Activated gamma-delta T cell treated with anti-CD3 and anti-CD28 coated beads, Interleukin-2, amount 50 U/mL, for 16 hours (primary cell): ENCODE measurements around the gene IP6K2.
A peak's percentile ranks its signal among the peaks of the same experiment; 100 is the strongest.

ENCODE experiments used
- DNase-seq: peaks from one replicate; pipeline ENCODE4 v3.0.0-alpha.2; 2020; ENCODE audit warnings: low read depth

Gene IP6K2

GRCh38 chr3:48688737-48689075 lies 28.3 kb downstream of the IP6K2 start:
- DNase-seq, result no peak

DNA sequence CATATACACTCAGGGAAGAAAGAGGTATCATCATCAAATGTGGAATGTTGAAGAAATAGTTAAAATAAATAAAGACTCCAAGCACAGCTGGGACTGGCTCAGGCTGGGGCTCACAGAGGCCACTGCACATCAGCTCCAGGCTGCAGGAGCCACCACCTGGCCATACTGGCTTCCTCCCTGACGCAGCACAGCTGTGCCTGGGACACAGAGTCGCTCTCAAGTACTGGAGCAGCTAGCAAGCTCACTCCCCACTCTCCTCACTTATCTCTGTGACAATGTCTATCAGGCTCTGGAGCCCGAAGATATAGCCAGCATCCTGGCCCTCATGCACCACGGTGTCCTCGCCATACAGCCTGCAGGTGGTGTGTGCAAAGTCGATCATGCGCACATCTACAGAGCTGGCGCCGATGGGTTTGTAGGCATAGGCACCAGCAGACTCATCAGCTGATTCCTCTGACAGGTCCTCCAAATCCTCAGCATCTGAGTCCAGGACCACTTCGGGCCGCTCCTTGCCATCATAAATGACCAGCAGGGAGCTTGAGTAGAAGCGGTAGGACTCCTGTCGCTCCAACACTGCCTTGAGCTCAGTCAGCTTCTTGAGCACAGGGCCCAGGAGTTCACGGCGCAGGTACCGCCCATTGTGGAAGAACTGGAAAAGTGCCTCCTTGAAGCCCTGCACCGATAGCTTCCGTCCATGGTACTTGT lies 28.8 kb downstream of the IP6K2 start:
- no peak for DNase-seq

DNA sequence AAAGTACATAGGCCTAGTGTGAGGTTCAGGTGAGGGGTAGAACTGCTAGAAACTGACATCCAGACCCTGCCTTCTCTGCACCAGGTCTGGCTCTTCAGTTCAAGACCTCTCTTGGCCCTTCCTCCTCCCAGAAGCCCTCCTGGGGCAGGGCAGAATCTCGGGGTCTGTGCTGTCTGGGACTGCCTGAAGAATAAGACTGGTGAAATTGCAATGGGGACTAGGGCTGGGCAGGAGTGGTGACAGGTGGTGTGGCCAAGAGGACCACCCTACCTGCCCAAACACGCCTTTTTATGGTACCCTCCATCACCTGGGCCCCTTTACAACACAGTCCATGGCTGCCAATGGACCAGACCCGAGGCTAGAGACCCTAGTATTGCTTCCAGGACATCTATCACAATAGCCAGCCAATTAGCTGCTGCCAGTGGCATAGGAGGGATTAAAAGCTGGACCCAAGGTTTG lies 29.8 kb downstream of the IP6K2 start:
- DNase-seq, result no peak

DNA sequence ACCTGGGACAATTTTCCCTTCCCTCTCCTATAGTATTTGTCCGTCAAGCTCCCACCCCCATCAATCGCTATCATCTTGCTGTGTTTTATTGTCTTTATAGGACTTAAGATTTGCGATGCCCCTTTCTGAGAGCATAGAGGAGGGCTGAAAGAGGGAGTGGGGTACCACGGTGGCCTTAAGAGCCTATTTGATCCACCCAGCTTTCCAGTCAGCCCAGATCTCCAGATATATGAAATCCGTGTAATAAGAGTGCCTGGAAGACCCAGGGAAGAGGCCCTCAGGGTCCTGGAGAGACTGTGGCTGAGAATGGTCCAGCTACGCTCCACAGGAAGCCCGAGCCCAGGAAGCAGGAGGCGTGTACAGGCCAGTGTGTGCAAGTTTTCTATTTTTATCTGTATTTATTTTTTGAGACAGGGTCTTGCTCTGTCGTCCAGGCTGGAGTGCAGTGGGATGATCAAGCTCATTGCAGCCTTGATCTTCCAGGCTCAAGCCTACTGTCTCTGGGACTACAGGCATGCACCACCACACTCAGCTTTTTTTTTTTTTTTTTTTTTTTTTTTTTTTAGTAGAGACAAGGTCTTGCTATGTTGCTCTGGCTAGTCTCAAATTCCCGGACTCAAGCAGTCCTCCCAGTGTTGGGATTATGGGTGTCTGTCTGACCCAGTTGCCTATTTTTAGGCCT lies 30.3 kb downstream of the IP6K2 start:
- no peak for DNase-seq

- peak; percentile 86 for DNase-seq
Observed at GRCh38 chr3:48685603-48686511, 31.2 kb downstream of the IP6K2 start, which contains the start of gene NCKIPSD. Gene NCKIPSD (minus strand): TSS chr3:48685915. CDS start chr3:48685807, 108 bp downstream.

DNA sequence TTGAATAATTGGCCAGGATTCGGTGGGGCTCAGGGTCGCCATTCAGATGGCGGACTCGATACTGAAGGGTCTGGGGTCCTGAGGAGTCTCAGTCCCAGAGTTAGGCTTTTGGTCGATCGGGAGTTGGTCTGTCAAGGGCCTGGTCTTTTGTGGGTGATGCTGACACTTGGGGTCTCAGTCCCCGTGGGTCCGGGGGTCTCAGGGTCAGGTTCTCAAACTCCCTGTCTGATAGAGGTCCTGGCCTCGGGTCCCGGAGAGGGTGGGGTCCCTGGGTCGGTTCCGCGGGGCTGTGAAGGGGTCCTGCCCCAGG lies 31.8 kb downstream of the IP6K2 start:
- DNase-seq, result no peak

- no peak for DNase-seq
Observed at GRCh38 chr3:48684480-48685143, 32.4 kb downstream of the IP6K2 start.

- no peak for DNase-seq
Observed at GRCh38 chr3:48684054-48684349, 33.0 kb downstream of the IP6K2 start.

DNA sequence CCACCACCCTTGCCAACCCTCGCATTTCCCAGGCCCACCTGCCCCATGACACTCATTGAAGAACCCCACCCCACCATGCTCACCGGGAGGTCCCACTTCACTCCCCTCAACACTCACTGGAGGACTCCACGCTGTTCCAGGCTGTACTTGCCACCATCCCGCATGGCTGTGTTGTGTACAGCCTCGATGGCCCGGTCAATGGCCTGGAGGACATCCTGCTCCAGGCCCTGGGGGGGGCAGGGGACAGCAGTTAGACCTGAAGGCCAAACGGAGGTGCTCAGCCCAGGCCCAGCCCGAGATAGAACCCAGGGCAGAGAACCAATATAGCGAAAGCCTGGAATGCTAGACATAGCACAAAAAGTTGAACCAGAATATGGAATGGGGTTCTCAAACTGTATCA lies 34.2 kb downstream of the IP6K2 start:
- no peak for DNase-seq

GRCh38 chr3:48681974-48682610 lies 34.9 kb downstream of the IP6K2 start:
- DNase-seq, result no peak

GRCh38 chr3:48681541-48681880 lies 35.5 kb downstream of the IP6K2 start:
- no peak for DNase-seq

GRCh38 chr3:48680811-48681540 lies 36.0 kb downstream of the IP6K2 start:
- DNase-seq, result no peak

- no peak for DNase-seq
Observed at GRCh38 chr3:48679411-48680391, 37.3 kb downstream of the IP6K2 start.

- no peak for DNase-seq
Observed at GRCh38 chr3:48678566-48679380, 38.2 kb downstream of the IP6K2 start.

- DNase-seq, result no peak
Observed at GRCh38 chr3:48678056-48678455, 39.0 kb downstream of the IP6K2 start.

DNA sequence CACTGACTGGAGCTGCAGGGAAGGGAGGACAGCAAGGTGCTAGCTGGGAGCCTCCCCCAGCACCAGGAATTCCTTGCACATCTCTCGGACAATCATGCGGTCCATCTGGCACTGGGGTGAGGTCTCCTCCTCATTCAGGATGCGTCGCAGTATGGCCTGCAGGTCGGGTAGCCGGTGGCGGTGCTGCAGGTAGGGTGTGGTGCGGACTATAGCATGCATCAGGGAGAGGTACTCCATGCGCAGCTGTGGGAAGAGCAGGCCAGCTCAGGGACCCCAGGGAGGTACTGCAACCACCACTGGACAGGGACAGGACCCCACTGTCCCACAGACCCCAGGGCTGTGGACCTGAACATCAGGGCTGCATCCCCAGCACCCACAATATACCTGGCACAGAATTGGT lies 42.5 kb downstream of the IP6K2 start:
- no peak for DNase-seq

GRCh38 chr3:48672522-48672921 lies 44.5 kb downstream of the IP6K2 start:
- no peak for DNase-seq

- no peak for DNase-seq
Observed at GRCh38 chr3:48664929-48665328, 52.1 kb downstream of the IP6K2 start.

- DNase-seq, result no peak
Observed at GRCh38 chr3:48664313-48664644, 52.7 kb downstream of the IP6K2 start.
